Stimulated activated CD4-positive, alpha-beta T cell treated with anti-CD3 and anti-CD28 coated beads, Interleukin-15, amount 100 ng/mL, for 24 hours (primary cell): Measurements from ENCODE around the gene ADH1B.
"Not testable (repeated sequence)": the region's sequence is repeated elsewhere in the genome, so short reads cannot be mapped to it uniquely, and the experiment has no call there.

Experiments
- DNase-seq: peaks from one replicate; pipeline ENCODE4 v3.0.0-alpha.2; 2020

Gene ADH1B

GRCh38 chr4:99321241-99322191 lies at the start of gene ADH1B:
Gene ADH1B (minus strand): TSS chr4:99321401. CDS start chr4:99321331, 70 bp downstream.
- DNase-seq: no peak

GRCh38 chr4:99367817-99368216 lies 46.6 kb upstream of the ADH1B start:
- DNase-seq: not testable (repeated sequence)

GRCh38 chr4:99366491-99366890 lies 45.3 kb upstream of the ADH1B start:
- no peak for DNase-seq

- DNase-seq: no peak
Observed at GRCh38 chr4:99362768-99363167, 41.6 kb upstream of the ADH1B start.

GRCh38 chr4:99361899-99362275 lies 40.7 kb upstream of the ADH1B start:
- no peak for DNase-seq

GRCh38 chr4:99361268-99361898 lies 40.2 kb upstream of the ADH1B start:
- no peak for DNase-seq

GRCh38 chr4:99359480-99360204 lies 38.4 kb upstream of the ADH1B start:
- no peak for DNase-seq

- DNase-seq: no peak
Observed at GRCh38 chr4:99357948-99358347, 36.7 kb upstream of the ADH1B start.

GRCh38 chr4:99356992-99357391 lies 35.8 kb upstream of the ADH1B start:
- no peak for DNase-seq

GRCh38 chr4:99356149-99356548 lies 34.9 kb upstream of the ADH1B start:
- DNase-seq: not testable (repeated sequence)

- no peak for DNase-seq
Observed at GRCh38 chr4:99352602-99353537, 31.7 kb upstream of the ADH1B start, which contains the start of gene ADH1C. Gene ADH1C (minus strand): TSS chr4:99352746. CDS start chr4:99352675, 71 bp downstream.

- DNase-seq: no peak
Observed at GRCh38 chr4:99351487-99351886, 30.3 kb upstream of the ADH1B start.

- no peak for DNase-seq
Observed at GRCh38 chr4:99349338-99349737, 28.1 kb upstream of the ADH1B start.

GRCh38 chr4:99342624-99343023 lies 21.4 kb upstream of the ADH1B start:
- DNase-seq: not testable (repeated sequence)

- no peak for DNase-seq
Observed at GRCh38 chr4:99341426-99341825, 20.2 kb upstream of the ADH1B start.

GRCh38 chr4:99339172-99339571 lies 18.0 kb upstream of the ADH1B start:
- no peak for DNase-seq

GRCh38 chr4:99336553-99336952 lies 15.4 kb upstream of the ADH1B start:
- DNase-seq: no peak

- DNase-seq: no peak
Observed at GRCh38 chr4:99334880-99335279, 13.7 kb upstream of the ADH1B start.

GRCh38 chr4:99330648-99331047 lies 9.4 kb upstream of the ADH1B start:
- no peak for DNase-seq

GRCh38 chr4:99329876-99330275 lies 8.7 kb upstream of the ADH1B start:
- no peak for DNase-seq

- DNase-seq: no peak
Observed at GRCh38 chr4:99324979-99325378, 3.8 kb upstream of the ADH1B start.

GRCh38 chr4:99324361-99324760 lies 3.2 kb upstream of the ADH1B start:
- no peak for DNase-seq
